Umbilical cord (tissue), 2 donors: Measurements from ENCODE around the gene TMA7. TPM values are rescaled to one million over a fixed set of nuclear protein-coding genes. Genes with fewer than 3 reads are reported as not detected.
"Not testable (repeated sequence)": the region's sequence is repeated elsewhere in the genome, so short reads cannot be mapped to it uniquely, and the experiment has no call there.

ENCODE experiments used
- DNase-seq: peaks from one replicate; pipeline ENCODE4 v3.0.0-alpha.2; 2015; ENCODE audit warnings: low spot score
- total RNA-seq: library from RNA; depleted of rRNA; stranded (reverse); fragments of >200 nt; gene quantifications from one replicate; pipeline ENCODE4 v1.2.3, GENCODE V29; 2014; ENCODE audit warnings: low replicate concordance; ENCODE audit not compliant: insufficient read depth

Gene TMA7
- 135 TPM for total RNA-seq

DNA sequence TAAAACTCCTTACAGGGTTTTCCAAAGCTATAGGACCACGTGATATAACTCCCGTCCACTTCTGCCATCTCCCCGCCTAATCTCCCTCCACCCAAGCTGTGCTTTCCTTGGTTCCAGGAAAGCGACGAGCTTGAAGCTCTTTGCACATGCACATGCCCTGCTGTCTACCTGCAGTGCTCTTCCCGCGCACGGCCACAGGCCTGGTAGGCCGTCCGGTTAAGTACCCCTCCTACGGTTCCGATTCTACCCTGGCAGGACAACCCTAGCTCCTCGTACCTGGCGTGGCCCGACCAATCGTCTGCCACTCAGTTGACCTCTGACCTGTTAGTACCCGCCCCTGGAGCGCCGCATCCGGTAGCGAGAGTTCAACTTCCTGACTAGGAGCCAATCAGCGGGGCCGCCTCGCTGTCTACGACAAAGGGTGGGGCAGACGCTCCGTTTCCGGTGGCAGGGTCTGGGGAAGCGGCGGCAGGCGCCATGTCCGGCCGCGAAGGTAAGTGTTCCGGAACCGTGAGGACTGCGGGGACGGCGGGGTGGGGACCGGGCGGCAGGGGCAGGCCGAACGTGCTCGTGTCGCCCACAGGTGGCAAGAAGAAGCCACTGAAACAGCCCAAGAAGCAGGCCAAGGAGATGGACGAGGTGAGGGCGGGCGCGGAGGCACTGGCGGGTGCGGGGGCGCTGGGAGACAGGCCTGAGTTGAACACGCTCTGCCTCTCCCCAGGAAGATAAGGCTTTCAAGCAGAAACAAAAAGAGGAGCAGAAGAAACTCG is at the start of gene TMA7, which contains the start of gene CCDC51:
TSS of gene TMA7 (plus strand) at position 438 of the 770 bp plus-strand sequence. CDS start at position 478, 40 bp downstream.
TSS of gene CCDC51 (minus strand) at position 300 of the 770 bp plus-strand sequence. CDS start 4,991 bp downstream, outside the sequence.
- DNase-seq = peak; percentile 99

DNA sequence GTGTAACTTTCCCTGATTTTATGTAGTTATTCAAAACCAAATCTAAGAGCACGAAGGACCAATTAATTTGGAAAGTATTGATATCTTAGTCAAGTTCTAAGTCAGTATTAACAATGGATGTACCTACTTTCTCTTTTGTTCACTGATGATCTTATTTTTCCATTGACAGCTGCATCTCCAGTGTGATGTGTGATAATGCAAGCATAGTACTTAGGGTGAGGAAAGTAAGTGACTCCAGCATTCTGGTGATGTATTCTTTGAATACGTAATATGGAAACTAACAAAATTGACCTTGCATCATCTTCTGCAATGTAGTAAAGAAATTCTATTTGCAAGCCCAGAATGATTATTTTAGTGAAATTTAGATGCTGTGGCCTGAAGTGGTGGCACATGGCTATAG is 45.7 kb upstream of the TMA7 start:
- DNase-seq = no peak

DNA sequence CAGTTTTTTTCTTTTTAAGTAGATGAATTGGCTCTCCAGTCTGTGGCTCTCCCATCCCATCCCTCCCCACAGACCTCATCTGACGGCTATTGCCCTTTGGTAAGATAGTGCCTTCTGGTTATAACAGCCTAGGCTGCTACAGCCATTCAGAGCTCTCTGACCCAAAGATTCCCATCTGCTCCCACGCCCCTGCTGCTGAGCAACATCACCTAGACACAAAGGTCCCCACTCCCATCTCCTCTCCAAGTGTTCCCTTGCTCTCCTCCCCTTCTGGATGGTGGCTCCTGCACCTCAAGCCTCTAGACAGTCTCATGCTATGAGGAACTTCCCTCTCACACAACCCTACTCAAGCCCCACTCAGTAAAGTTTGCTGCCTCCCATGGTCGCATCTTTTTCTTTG is 44.3 kb upstream of the TMA7 start:
- DNase-seq = no peak

DNA sequence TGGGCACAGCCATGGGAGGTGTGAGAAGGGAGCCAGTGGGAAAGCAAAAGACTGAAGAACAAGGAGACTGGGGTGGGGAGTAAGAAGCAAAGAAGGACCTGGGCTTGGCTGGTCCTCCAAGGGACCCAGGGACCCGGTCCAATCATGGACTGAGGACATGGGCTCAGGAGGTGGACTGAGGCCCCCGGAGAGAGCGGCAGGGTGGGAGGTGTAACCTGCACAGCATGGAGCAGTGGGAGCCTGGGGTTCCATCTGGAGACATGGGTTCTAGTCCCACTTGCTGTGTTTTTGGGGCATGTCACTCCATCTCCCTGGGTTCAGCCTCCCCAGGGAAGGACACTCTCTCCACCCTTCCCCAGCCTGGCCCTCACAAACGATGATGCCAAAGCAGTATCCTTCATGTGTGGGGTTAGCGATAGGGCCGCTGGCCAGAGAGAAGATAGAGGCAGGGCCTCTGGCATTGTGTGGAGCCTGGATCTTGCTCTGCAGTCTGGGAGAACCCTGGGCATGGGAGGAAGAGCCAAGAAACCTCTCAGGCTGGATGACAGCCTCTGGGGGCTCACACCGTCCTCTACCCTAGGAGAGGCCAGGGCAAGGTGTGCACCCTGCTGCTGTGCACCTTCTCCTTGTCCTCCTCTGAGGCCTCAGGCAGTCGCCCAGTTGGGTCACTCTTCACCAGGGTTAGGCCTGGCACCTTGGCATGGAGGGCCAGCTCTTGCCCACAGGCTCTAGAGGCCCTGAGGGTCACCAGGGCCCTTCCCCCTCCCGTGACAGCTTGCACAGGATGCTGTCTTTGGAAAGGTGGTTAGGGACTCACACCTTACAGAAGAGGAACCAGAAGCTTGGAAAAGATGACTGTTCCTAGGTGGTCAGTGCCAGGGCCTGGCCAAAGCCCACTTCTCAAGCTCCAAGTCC is 42.0 kb upstream of the TMA7 start:
- DNase-seq = no peak

DNA sequence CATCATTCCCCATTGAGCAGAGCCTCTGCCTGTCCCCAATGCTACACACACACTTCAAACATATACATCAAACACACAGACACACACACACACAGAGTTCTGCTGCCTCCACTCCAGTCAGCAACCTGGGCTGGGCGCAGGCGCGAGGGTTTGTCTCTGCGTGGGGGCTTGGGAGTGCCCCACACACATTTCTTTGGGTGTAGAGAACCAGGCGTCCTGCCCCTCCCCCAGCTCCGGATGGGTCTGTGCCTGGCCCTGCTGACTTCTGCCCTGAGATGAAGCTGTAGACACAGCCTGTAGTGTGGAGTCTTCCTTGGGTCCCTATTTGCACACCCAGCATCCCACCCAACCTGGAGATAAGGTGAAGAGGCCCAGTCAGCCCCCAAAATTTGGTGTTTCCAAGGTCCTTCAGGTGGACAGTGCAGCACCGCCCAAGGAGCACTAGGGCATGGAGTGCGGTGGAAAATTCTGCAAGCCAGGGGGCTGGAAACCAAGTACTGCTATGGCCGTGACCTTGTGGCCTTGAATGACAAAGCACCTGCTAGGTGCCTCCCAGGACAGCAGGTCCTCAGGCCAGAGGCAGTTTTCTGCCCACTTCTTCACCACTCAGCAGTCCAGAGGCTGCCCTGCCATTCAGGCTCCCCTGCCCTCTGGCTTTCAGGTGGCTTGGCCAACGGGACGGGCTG is 41.2 kb upstream of the TMA7 start:
- DNase-seq = no peak

DNA sequence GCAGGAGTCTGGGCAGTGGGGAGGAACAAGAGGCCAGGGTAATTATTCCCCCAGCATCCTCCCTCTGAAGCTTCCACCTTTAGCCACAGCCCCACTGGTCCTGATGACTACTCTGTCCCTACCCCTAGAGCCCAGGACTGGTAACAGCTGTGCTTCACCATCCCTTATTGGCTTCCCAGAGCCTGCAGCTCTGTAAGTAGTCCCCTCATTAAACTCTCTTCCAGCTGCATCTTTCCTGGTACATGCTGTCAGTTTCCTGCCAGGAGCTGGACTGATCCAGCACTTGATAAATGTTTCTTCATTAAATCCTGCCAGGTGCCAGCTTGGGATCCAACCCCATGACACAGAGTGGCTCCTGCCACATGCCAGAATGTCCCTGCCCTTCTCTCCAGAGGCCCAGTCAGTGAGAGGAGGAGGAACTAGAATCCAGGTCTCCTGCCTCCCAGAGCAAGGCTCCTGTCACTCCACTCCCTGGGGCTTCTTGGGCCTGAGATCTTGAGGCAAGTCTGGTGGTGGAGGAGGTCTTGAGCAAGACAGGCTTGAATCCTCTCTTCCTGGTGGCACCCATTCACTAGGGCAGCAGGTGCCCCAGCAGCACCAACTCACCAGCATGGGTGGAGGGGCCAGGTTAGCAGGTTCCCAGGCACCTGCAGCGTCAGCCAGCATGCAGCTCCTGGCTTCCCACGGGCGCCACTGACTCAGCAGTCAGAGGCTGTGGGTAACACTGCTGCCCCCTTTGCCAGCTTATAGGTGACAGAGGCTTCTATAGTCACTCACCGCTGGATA is 40.5 kb upstream of the TMA7 start:
- DNase-seq = no peak

GRCh38 chr3:48400824-48401433 is 39.1 kb upstream of the TMA7 start:
- peak; percentile 64 for DNase-seq

DNA sequence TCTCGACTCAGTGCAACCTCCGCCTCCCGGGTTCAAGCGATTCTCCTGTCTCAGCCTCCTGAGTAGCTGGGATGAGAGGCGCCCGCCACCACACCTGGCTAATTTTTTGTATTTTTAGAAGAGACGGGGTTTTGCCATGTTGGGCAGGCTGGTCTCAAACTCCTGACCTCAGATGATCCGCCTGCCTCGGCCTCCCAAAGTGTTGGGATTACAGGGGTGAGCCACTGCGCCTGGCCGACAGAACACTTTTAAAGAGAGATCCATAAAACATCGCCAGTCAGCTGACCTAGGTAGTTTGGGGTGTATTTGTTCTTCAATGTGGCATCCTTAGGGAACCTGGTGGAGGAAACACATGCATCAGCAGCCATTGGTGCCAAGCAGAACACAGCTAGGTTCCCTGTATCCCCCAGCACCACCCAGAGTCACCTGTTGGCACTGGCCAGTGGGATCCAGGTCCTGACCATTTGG is 38.6 kb upstream of the TMA7 start:
- not testable (repeated sequence) for DNase-seq

GRCh38 chr3:48402281-48402732 is 37.8 kb upstream of the TMA7 start:
- DNase-seq = peak; percentile 58

- DNase-seq = no peak
These were observed 37.1 kb upstream of the TMA7 start for GRCh38 chr3:48402907-48403306.

DNA sequence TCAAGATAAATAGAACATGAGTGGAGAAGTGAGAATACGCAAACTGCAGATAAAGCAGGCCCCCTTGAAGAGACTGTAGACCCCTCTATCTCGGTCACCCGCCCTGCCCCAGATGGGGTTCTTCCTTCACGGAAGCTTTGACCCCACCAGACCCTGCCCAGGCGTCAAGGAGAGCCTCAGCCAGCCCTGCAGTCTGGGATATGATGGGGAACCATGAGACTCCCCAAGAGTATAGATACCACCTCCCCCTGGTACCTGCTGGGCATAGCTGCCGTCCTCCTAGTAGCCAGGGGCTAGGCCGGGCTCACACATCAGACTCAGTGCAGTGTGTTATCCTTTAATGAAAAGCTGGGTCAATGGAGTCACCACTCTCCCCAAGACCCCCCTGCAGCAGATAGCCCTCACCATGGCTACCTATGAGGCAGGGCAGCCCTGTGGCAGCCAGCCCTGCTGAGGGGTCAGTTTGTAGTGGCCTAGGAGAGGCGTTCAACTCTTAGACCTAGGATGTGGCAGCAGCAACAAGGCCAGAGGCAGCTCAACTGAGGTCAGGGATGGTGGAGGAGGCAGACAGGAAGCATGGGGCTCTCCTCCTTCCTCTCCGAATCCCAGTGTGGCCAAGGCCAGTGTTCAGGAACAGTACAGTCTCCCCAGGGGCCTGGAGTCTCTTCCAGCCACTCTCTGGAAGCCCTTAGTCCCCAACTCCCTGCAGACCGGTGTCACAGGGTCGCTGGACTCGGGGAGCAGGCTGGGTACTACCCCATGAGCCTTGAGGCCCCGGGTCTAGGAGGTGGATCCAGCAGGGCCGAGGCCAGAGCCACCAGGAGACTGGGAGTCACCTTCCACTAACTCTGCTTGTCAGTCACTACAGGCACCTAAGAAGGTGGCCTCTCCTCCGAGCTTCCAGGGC is 36.3 kb upstream of the TMA7 start:
- no peak for DNase-seq

- DNase-seq = no peak
These were observed 35.4 kb upstream of the TMA7 start for GRCh38 chr3:48404440-48405342.

- no peak for DNase-seq
These were observed 34.6 kb upstream of the TMA7 start for GRCh38 chr3:48405343-48405881.

DNA sequence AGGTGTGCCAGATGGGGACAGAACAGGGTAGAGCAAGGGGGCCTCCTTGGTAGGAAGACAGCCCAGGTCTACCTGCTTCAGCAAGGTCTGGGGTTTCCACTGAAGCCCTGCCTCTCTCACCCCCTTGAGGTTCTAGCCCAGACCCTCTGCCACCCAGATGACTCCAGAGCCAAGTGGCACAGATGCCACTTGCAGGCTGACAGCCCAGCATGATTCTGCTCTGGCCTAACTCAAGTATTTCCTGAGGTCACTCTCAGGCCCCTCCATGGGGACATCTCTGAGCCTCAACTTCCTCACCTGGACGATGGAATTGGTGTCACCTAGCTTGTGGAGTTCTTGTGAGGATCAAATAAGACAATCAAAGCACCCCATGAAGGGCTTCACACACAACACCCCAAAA is 34.1 kb upstream of the TMA7 start:
- DNase-seq = no peak

GRCh38 chr3:48406443-48407431 is 33.3 kb upstream of the TMA7 start:
- DNase-seq = no peak

GRCh38 chr3:48407542-48408099 is 32.4 kb upstream of the TMA7 start:
- DNase-seq = no peak
